ENCODE measurements around the gene CLSTN1. TPM values are rescaled to one million over a fixed set of nuclear protein-coding genes. Genes with fewer than 3 reads are reported as not detected.
"Not testable (repeated sequence)": the region's sequence is repeated elsewhere in the genome, so short reads cannot be mapped to it uniquely, and the experiment has no call there.

CLSTN1 gene
- total and polyA plus RNA-seq, 12 donors: 37.1 to 79.8 (median 63.8) TPM

DNA sequence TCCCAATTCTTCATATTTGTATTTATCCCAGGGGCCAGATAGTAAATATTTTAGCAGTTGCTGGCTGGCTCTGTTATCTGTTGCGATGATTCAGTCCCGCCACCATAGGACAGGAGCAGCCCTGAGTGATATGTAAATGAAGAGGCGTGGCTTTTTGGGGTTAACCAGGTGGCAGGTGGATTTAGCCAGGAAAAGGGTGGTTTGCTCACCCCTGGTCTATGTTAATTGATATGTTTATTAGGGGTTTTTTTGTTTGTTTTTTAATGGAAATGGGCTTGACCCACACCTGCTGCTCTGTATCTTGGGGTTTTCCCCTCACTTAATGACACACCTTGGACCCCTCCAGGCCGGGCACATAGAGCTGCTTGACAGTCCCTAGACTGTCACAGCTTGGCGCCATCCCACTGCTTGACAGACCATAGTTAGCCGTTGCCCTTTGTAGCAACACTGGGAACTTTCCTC is 109.5 kb downstream of the CLSTN1 start:
- ATAC-seq: no peak
- Histone ChIP-seq H3K27me3 (no peaks in the 10 kb centered on the region), H3K36me3 (peaks cover 0 to 79% (median 0%) of the 10 kb centered on the region in 9 donors), H3K9me3 (no peaks in the 10 kb centered on the region), H3K4me3 (no peak overlapping the region), H3K4me1 (peaks cover 0 to 30% (median 0%) of the 10 kb centered on the region in 9 donors), H3K27ac (no peak overlapping the region)
- TF ChIP-seq, protein P1, sequence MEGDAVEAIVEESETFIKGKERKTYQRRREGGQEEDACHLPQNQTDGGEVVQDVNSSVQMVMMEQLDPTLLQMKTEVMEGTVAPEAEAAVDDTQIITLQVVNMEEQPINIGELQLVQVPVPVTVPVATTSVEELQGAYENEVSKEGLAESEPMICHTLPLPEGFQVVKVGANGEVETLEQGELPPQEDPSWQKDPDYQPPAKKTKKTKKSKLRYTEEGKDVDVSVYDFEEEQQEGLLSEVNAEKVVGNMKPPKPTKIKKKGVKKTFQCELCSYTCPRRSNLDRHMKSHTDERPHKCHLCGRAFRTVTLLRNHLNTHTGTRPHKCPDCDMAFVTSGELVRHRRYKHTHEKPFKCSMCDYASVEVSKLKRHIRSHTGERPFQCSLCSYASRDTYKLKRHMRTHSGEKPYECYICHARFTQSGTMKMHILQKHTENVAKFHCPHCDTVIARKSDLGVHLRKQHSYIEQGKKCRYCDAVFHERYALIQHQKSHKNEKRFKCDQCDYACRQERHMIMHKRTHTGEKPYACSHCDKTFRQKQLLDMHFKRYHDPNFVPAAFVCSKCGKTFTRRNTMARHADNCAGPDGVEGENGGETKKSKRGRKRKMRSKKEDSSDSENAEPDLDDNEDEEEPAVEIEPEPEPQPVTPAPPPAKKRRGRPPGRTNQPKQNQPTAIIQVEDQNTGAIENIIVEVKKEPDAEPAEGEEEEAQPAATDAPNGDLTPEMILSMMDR (IDR thresholded peaks at IDR 0.05): no peak
- DNase-seq: no peak
- 73% methylated on average over 6 of the region's 6 CpGs for WGBS, 2 donors
- intact Hi-C loops (cut with DNase I): loop anchor here in 1 of 10 donors (10.0 kb wide), 1 partner anchor 89 kb away; no protein-coding TSS in a partner anchor

DNA sequence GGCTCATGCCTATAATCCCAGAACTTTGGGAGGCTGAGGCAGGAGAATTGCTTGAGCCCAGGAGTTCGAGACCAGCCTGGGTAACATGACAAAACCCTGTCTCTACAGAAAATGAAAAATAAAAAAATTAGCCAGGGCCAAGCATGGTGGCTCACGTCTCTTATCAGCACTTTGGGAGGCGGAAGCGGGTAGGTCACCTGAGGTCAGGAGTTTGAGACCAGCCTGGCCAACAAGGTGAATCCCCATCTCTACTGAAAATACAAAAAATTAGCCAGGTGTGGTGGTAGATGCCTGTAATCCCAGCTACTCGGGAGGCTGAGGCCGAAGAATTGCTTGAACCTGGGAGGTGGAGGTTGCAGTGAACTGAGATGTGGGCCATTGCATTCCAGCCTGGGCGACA is 111.0 kb downstream of the CLSTN1 start:
- H3K9me3 ChIP-seq, ATAC-seq, H3K27me3 ChIP-seq, H3K4me3 ChIP-seq, H3K27ac ChIP-seq, DNase-seq: not testable (repeated sequence)
- H3K4me1 ChIP-seq: peaks cover 0 to 15% (median 0%) of the 10 kb centered on the region in 9 donors
- H3K36me3 ChIP-seq: peaks cover 0 to 70% (median 0%) of the 10 kb centered on the region in 9 donors
- 93 to 94% methylated on average over 7 of the region's 7 CpGs for WGBS, 2 donors
- intact Hi-C loops (cut with DNase I): loop anchor here in 1 of 10 donors (10.0 kb wide), 1 partner anchor 88 kb away; no protein-coding TSS in a partner anchor

GRCh38 chr1:9711466-9712020 is 112.2 kb downstream of the CLSTN1 start:
- H3K36me3 ChIP-seq: peaks cover 0 to 66% (median 0%) of the 10 kb centered on the region in 9 donors
- DNase-seq: no peak
- 85 to 91% methylated on average over 9 of the region's 9 CpGs for WGBS, 2 donors

GRCh38 chr1:9710037-9710436 is 113.7 kb downstream of the CLSTN1 start:
- Histone ChIP-seq H3K27me3 (no peaks in the 10 kb centered on the region), H3K27ac (no peak overlapping the region), H3K9me3 (no peaks in the 10 kb centered on the region), H3K36me3 (peaks cover 0 to 51% (median 0%) of the 10 kb centered on the region in 9 donors), H3K4me3 (no peak overlapping the region), H3K4me1 (peaks cover 0 to 21% (median 0%) of the 10 kb centered on the region in 9 donors)
- WGBS, 2 donors: 92 to 93% methylated on average over 8 of the region's 8 CpGs
- TF ChIP-seq, protein P1 (IDR thresholded peaks at IDR 0.05): no peak
- intact Hi-C loops (cut with DNase I): loop anchor here in 1 of 10 donors (10.0 kb wide), 1 partner anchor 85 kb away; no protein-coding TSS in a partner anchor
- no peak for DNase-seq
- ATAC-seq: no peak

More at GRCh38 chr1:9711466-9712020, 112.2 kb downstream of the CLSTN1 start:
- Histone ChIP-seq H3K27me3 (no peaks in the 10 kb centered on the region), H3K4me3 (no peak overlapping the region), H3K9me3 (no peaks in the 10 kb centered on the region), H3K27ac (no peak overlapping the region), H3K4me1 (peaks cover 0 to 10% (median 0%) of the 10 kb centered on the region in 9 donors)
- no peak for ATAC-seq
- intact Hi-C loops (cut with DNase I): loop anchor here in 1 of 10 donors (10.0 kb wide), 1 partner anchor 87 kb away; no protein-coding TSS in a partner anchor
- TF ChIP-seq, protein P1 (IDR thresholded peaks at IDR 0.05): no peak

GRCh38 chr1:9706178-9706577 is 117.6 kb downstream of the CLSTN1 start:
- TF ChIP-seq, protein P1 (IDR thresholded peaks at IDR 0.05): no peak
- Histone ChIP-seq H3K36me3 (peaks cover 0 to 13% (median 0%) of the 10 kb centered on the region in 9 donors), H3K27ac (no peak overlapping the region), H3K9me3 (no peaks in the 10 kb centered on the region), H3K27me3 (no peaks in the 10 kb centered on the region), H3K4me3 (no peak overlapping the region), H3K4me1 (peaks cover 0 to 45% (median 0%) of the 10 kb centered on the region in 9 donors)
- intact Hi-C loops (cut with DNase I): loop anchor here in 1 of 10 donors (10.0 kb wide), 1 partner anchor 149 kb away; no protein-coding TSS in a partner anchor
- DNase-seq (no peak), ATAC-seq (no peak)
- 89 to 96% methylated on average over 4 of the region's 4 CpGs for WGBS, 2 donors

Measured in heart right ventricle (tissue), 16 donors.